HepG2 (cell line): Measurements from ENCODE around the gene BMERB1. TPM values are rescaled to one million over a fixed set of nuclear protein-coding genes. Genes with fewer than 3 reads are reported as not detected.

Experiments
- IRF2 ChIP-seq: IDR thresholded peaks from 2 replicates; pipeline ENCODE4 v1.6.1; 2018; ENCODE audit warnings: missing genetic modification reagents, missing compliant biosample characterization
- KLF16 ChIP-seq, 2 experiments: sonication (generic) in 1 of 2; formaldehyde crosslinking in 1 of 2; IDR thresholded peaks; 2 replicates each; pipeline versions ENCODE4 v1.6.1 to v1.8.0; 2016 to 2023; ENCODE audit warnings: missing genetic modification reagents in 2 of 2, missing compliant biosample characterization in 1 of 2
- MAFF ChIP-seq: IDR thresholded peaks from 2 replicates; pipeline ENCODE4 v1.6.1; 2011; ENCODE audit warnings: low read depth, low read length, improper control_type of control experiment
- PCBP1 ChIP-seq: fragments of 200-400 bp; formaldehyde crosslinking; IDR thresholded peaks from 2 replicates; pipeline ENCODE4 v1.6.1; 2017; ENCODE audit warnings: mild to moderate bottlenecking, low read depth, low read length, borderline replicate concordance
- RAD21 ChIP-seq: fragments of 450-650 bp; formaldehyde crosslinking; IDR thresholded peaks from 2 replicates; pipeline ENCODE4 v1.5.0; 2020; ENCODE audit warnings: mild to moderate bottlenecking
- SIX1 ChIP-seq: sonication (generic); formaldehyde crosslinking; IDR thresholded peaks from 2 replicates; pipeline ENCODE4 v1.4.0; 2020; ENCODE audit warnings: missing genetic modification reagents, borderline replicate concordance
- STAG1 ChIP-seq: sonication (generic); formaldehyde crosslinking; IDR thresholded peaks from 2 replicates; pipeline ENCODE4 v1.4.0; 2020; ENCODE audit warnings: missing genetic modification reagents
- U2AF2 ChIP-seq: fragments of 200-400 bp; formaldehyde crosslinking; IDR thresholded peaks from 2 replicates; pipeline ENCODE4 v1.6.1; 2017; ENCODE audit warnings: low read depth, mild to moderate bottlenecking, low read length
- XRCC5 ChIP-seq: fragments of 200-400 bp; formaldehyde crosslinking; optimal IDR thresholded peaks from 2 replicates; pipeline ENCODE3; 2017; ENCODE audit warnings: mild to moderate bottlenecking, low read length
- ZFX ChIP-seq: sonication (generic); formaldehyde crosslinking; IDR thresholded peaks from 2 replicates; pipeline ENCODE4 v1.4.0; 2020; ENCODE audit warnings: mild to moderate bottlenecking, low read depth, missing genetic modification reagents, moderate library complexity
- ZMAT3 ChIP-seq: sonication (generic); formaldehyde crosslinking; conservative IDR thresholded peaks from 2 replicates; pipeline ENCODE4 v1.7.0; 2021; ENCODE audit warnings: missing genetic modification reagents
- ZMYM3 ChIP-seq: sonication (generic); formaldehyde crosslinking; IDR thresholded peaks from 2 replicates; pipeline ENCODE4 v1.5.1; 2020; ENCODE audit warnings: mild to moderate bottlenecking, missing genetic modification reagents
- ZNF607 ChIP-seq: sonication (generic); formaldehyde crosslinking; IDR thresholded peaks from 2 replicates; pipeline ENCODE4 v1.5.1; 2020; ENCODE audit warnings: missing genetic modification reagents, mild to moderate bottlenecking, borderline replicate concordance
- ZNF773 ChIP-seq: sonication (generic); formaldehyde crosslinking; IDR thresholded peaks from 2 replicates; pipeline ENCODE4 v1.4.0; 2020; ENCODE audit warnings: missing genetic modification reagents, borderline replicate concordance
- polyA plus RNA-seq, 8 experiments: library from polyadenylated mRNA; depleted of rRNA in 3 of 8; stranded (reverse) in 7 of 8; unstranded in 1 of 8; fragments of >200 nt; fragmentation: Illumina TruSeq in 4 of 8; extraction: Trizol in 4 of 8; gene quantifications; 2 replicates each; pipeline versions ENCODE4 v1.2.1 to v1.2.3, GENCODE V29; 2011 to 2016; ENCODE audit warnings: low read depth in 4 of 8, missing spikeins in 1 of 8, mixed read lengths in 1 of 8; ENCODE audit not compliant: insufficient read depth in 1 of 8
- total RNA-seq, 5 experiments: library from RNA; depleted of rRNA; stranded (reverse); fragments of >200 nt; fragmentation: Illumina TruSeq; extraction: Trizol; gene quantifications; 2 replicates each; pipeline ENCODE4 v1.2.3, GENCODE V29; 2016; ENCODE audit warnings: low read depth in 1 of 5
- TF ChIP-seq, protein P1 (sequence below): sonication (generic); formaldehyde crosslinking; IDR thresholded peaks from 2 replicates; pipeline ENCODE4 v1.4.0; 2020; ENCODE audit warnings: missing genetic modification reagents
- TF ChIP-seq, protein P2 (sequence below): IDR thresholded peaks from 2 replicates; pipeline ENCODE4 v1.6.1; 2018; ENCODE audit warnings: missing genetic modification reagents, mild to moderate bottlenecking, missing compliant biosample characterization
- TF ChIP-seq, protein P3 (sequence below): IDR thresholded peaks from 2 replicates; pipeline ENCODE4 v1.6.1; 2016; ENCODE audit warnings: missing compliant biosample characterization, missing genetic modification reagents, borderline replicate concordance
- TF ChIP-seq, protein P4 (sequence below): sonication (generic); formaldehyde crosslinking; IDR thresholded peaks from 2 replicates; pipeline ENCODE4 v1.4.0; 2020; ENCODE audit warnings: missing genetic modification reagents, borderline replicate concordance
- TF ChIP-seq, protein P5 (sequence below): IDR thresholded peaks from 2 replicates; pipeline ENCODE4 v1.6.1; 2012; ENCODE audit warnings: low read depth, low read length, improper control_type of control experiment
- TF ChIP-seq, protein P6 (sequence below): IDR thresholded peaks from 2 replicates; pipeline ENCODE4 v1.6.1; 2012; ENCODE audit warnings: inconsistent platforms

Gene BMERB1
- total and polyA plus RNA-seq, 2 of the 13 experiments (the other 11 are each of a cell fraction or from before 2014, with no cell fraction given): 1.4 TPM

DNA sequence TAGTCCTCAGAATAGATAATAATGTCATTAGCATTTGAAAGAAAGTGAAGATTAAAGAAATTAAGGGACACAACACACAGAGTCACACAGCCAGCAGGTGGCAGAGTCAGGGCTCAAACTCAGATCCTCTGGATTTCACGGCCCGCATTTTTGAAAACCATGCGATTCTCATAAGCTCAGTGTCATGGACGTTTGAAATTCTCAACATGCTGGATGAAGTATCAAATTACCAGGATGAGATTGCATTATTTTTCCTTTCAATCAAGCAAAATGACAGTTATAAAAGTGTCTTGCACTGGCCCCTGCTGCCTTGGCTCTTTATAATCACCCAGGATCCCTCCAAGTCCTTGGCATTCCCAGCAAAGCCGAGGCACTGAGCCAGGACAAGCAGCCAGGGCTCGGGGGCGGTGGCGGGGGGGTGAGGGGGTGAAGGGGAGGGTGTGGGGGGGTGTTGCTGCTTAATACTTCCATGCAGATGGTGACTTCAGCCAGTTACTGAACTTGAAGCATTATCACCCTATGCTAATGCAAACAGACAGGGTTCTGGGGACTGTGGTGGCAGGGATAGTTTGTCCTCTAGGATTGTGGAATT is 6.6 kb upstream of the BMERB1 start (continued):
- TF ChIP-seq, protein P1, sequence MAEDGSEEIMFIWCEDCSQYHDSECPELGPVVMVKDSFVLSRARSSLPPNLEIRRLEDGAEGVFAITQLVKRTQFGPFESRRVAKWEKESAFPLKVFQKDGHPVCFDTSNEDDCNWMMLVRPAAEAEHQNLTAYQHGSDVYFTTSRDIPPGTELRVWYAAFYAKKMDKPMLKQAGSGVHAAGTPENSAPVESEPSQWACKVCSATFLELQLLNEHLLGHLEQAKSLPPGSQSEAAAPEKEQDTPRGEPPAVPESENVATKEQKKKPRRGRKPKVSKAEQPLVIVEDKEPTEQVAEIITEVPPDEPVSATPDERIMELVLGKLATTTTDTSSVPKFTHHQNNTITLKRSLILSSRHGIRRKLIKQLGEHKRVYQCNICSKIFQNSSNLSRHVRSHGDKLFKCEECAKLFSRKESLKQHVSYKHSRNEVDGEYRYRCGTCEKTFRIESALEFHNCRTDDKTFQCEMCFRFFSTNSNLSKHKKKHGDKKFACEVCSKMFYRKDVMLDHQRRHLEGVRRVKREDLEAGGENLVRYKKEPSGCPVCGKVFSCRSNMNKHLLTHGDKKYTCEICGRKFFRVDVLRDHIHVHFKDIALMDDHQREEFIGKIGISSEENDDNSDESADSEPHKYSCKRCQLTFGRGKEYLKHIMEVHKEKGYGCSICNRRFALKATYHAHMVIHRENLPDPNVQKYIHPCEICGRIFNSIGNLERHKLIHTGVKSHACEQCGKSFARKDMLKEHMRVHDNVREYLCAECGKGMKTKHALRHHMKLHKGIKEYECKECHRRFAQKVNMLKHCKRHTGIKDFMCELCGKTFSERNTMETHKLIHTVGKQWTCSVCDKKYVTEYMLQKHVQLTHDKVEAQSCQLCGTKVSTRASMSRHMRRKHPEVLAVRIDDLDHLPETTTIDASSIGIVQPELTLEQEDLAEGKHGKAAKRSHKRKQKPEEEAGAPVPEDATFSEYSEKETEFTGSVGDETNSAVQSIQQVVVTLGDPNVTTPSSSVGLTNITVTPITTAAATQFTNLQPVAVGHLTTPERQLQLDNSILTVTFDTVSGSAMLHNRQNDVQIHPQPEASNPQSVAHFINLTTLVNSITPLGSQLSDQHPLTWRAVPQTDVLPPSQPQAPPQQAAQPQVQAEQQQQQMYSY (CRISPR knock-in tag): peak; percentile 74
- TF ChIP-seq ZNF773 (CRISPR knock-in tag): no peak
- TF ChIP-seq ZMYM3 (CRISPR knock-in tag): no peak
- TF ChIP-seq SIX1 (CRISPR knock-in tag): peak; percentile 75; the same call in 1 of the 2 replicates
- TF ChIP-seq U2AF2: no peak
- peak; percentile 86 for TF ChIP-seq RAD21
- TF ChIP-seq, protein P2, sequence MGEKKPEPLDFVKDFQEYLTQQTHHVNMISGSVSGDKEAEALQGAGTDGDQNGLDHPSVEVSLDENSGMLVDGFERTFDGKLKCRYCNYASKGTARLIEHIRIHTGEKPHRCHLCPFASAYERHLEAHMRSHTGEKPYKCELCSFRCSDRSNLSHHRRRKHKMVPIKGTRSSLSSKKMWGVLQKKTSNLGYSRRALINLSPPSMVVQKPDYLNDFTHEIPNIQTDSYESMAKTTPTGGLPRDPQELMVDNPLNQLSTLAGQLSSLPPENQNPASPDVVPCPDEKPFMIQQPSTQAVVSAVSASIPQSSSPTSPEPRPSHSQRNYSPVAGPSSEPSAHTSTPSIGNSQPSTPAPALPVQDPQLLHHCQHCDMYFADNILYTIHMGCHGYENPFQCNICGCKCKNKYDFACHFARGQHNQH (CRISPR knock-in tag): 0 out of 2 replicates have a peak, but pooled peaks have one; percentile 29
- TF ChIP-seq PCBP1: no peak
- 0 out of 2 replicates have a peak, but pooled peaks have one; percentile 33 for TF ChIP-seq ZMAT3
- TF ChIP-seq IRF2 (CRISPR knock-in tag): no peak
- TF ChIP-seq, protein P3, sequence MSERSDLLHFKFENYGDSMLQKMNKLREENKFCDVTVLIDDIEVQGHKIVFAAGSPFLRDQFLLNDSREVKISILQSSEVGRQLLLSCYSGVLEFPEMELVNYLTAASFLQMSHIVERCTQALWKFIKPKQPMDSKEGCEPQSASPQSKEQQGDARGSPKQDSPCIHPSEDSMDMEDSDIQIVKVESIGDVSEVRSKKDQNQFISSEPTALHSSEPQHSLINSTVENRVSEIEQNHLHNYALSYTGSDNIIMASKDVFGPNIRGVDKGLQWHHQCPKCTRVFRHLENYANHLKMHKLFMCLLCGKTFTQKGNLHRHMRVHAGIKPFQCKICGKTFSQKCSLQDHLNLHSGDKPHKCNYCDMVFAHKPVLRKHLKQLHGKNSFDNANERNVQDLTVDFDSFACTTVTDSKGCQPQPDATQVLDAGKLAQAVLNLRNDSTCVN: 0 out of 2 replicates have a peak, but pooled peaks have one; percentile 30
- peak; percentile 57 for TF ChIP-seq XRCC5
- TF ChIP-seq, protein P4, sequence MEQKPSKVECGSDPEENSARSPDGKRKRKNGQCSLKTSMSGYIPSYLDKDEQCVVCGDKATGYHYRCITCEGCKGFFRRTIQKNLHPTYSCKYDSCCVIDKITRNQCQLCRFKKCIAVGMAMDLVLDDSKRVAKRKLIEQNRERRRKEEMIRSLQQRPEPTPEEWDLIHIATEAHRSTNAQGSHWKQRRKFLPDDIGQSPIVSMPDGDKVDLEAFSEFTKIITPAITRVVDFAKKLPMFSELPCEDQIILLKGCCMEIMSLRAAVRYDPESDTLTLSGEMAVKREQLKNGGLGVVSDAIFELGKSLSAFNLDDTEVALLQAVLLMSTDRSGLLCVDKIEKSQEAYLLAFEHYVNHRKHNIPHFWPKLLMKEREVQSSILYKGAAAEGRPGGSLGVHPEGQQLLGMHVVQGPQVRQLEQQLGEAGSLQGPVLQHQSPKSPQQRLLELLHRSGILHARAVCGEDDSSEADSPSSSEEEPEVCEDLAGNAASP (CRISPR knock-in tag): peak; percentile 46; the same call in 1 of the 2 replicates
- TF ChIP-seq, protein P5, sequence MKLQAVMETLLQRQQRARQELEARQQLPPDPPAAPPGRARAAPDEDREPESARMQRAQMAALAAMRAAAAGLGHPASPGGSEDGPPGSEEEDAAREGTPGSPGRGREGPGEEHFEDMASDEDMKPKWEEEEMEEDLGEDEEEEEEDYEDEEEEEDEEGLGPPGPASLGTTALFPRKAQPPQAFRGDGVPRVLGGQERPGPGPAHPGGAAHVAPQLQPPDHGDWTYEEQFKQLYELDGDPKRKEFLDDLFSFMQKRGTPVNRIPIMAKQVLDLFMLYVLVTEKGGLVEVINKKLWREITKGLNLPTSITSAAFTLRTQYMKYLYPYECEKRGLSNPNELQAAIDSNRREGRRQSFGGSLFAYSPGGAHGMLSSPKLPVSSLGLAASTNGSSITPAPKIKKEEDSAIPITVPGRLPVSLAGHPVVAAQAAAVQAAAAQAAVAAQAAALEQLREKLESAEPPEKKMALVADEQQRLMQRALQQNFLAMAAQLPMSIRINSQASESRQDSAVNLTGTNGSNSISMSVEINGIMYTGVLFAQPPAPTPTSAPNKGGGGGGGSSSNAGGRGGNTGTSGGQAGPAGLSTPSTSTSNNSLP: 0 out of 2 replicates have a peak, but pooled peaks have one; percentile 39
- TF ChIP-seq ZFX: 0 out of 2 replicates have a peak, but pooled peaks have one; percentile 31
- peak; percentile 84 for TF ChIP-seq STAG1 (CRISPR knock-in tag)
- TF ChIP-seq ZNF607: no peak
- TF ChIP-seq, protein P6, sequence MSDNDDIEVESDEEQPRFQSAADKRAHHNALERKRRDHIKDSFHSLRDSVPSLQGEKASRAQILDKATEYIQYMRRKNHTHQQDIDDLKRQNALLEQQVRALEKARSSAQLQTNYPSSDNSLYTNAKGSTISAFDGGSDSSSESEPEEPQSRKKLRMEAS: no peak
- TF ChIP-seq KLF16 (CRISPR knock-in tag; IDR thresholded peaks at IDR 0.05): 0 out of 4 replicates have a peak, but pooled peaks of 1 of the 2 experiments have one; percentile 25
- no peak for TF ChIP-seq MAFF
